Motor neuron (in vitro differentiated cells): Measurements from ENCODE around the gene SAMD14. TPM values are rescaled to one million over a fixed set of nuclear protein-coding genes. Genes with fewer than 3 reads are reported as not detected.

ENCODE experiments used
- ATAC-seq, 8 experiments: fragments of 200-7000 bp; cut with Tn5 transposase; replicated peaks in 6 of 8; 2 replicates each; pipeline ENCODE4 v1.8.0; 2021; ENCODE audit warnings: mild to moderate bottlenecking in 8 of 8, moderate library complexity in 8 of 8
- H3K27ac ChIP-seq, 2 donors: fragments of 250-450 bp; sonication (Bioruptor Pico); 2 replicates each; pipeline ENCODE4 v1.9.0; 2021; ENCODE audit warnings: antibody characterized with exemption in 2 of 2, mild to moderate bottlenecking in 2 of 2, moderate library complexity in 1 of 2
- H3K4me1 ChIP-seq, 2 donors: fragments of 250-450 bp; sonication (Bioruptor Pico); replicated peaks in 1 of 2; 2 replicates each; pipeline ENCODE4 v1.6.1; 2021; ENCODE audit warnings: antibody characterized with exemption in 2 of 2, mild to moderate bottlenecking in 2 of 2, moderate library complexity in 1 of 2
- H3K4me3 ChIP-seq, 5 donors: fragments of 250-450 bp; sonication (Bioruptor Pico); 2 replicates each; pipeline ENCODE4 v1.9.0; 2021; ENCODE audit warnings: antibody characterized with exemption in 5 of 5, mild to moderate bottlenecking in 5 of 5, moderate library complexity in 4 of 5
- WGBS, 10 experiments: fragments of 450-650 bp; shearing (Covaris generic); methylation state at CpG; one replicate each; pipeline ENCODE4 v1.0.0; 2022; 5-methylcytosine and 5-hydroxymethylcytosine counted together
- in situ Hi-C, 9 experiments: fragments of 400-800 bp; cut with MboI; loops; one replicate each; pipeline ENCODE4 v1.15.0; 2021; ENCODE audit warnings: low sequenced_read_pairs in 9 of 9, low pct_unique_long_range_greater_than_20kb in 2 of 9; ENCODE audit not compliant: unreplicated experiment in 9 of 9
- total RNA-seq, 8 experiments: library from RNA; unstranded; fragments of 300-600 nt; gene quantifications; 2 replicates each; pipeline versions ENCODE4 v1.2.3 to v1.2.4, GENCODE V29; 2022

SAMD14 gene
- total RNA-seq, 8 experiments from 2014 or later = 2.1 to 19.4 (median 10.8) TPM

DNA sequence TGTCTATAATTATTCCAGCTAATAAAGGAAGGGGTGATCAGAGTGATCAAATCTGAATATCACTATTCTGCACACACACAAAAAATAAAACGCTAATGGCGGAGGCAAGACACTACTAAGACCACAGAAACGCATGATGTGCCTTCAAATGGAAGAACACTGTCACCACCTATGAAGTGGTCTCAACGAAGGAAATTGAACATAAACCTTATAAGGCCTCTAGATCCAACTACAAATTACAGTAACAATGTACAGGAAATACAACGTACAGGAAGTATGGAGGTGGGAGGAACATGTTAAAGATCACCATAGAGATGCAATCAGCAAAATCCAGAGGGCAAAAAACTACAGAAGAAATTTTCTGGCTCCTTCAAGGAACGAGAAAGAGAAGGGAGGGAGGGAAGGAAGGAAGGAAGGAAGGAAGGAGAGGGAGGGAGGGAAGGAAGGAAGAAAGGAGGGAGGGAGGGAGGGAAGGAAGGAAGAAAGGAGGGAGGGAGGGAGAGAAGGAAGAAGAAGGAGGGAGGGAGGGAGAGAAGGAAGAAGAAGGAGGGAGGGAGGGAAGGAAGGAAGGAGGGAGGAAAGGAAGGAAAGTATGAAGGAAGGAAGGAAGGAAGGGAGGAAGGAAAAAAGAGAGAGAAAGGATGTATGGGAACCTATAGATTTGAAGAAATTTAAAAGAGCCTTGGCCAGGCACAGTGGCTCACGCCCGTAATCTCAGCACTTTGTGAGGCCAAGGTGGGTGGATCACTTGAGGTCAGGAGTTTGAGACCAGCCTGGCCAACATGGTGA lies 32.7 kb upstream of the SAMD14 start:
- in situ Hi-C loops = no loop called here
- peaks cover 5 to 18% of the 10 kb centered on the region in 2 donors for H3K4me1 ChIP-seq
- H3K4me3 ChIP-seq = no peak overlapping the region
- no peak for ATAC-seq
- 70 to 100% (median 87%) methylated on average over 1 to 5 of the region's 8 CpGs; no CpG with 5 or more reads in 3 of the 10 experiments for WGBS, 10 experiments
- H3K27ac ChIP-seq = no peak overlapping the region

DNA sequence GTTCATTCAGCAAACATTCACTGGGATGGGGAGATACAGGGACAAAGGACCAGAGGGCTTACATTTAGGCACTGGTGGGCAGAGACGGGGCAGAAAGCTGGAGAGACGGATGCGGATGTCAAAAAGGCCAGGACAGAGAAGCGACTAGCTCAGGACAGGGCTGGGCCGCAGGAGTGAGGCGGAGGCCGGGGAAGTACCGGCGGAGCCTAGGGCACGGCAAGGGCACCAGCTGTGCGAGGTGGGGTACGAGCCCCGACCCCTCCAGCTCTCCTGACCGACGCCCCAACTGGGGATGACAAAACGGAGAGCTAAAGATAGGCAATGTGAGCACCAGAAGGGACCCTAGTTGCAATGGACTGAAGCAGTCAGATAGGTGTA lies 31.9 kb upstream of the SAMD14 start:
- in situ Hi-C loops = no loop called here
- Histone ChIP-seq H3K4me3 (peak overlapping the region in 2 of 5 donors; percentile 35 to 40), H3K27ac (peak overlapping the region; percentile 54 to 87), H3K4me1 (peaks cover 5 to 18% of the 10 kb centered on the region in 2 donors)
- 0 to 90% (median 66%) methylated on average over 2 to 8 of the region's 16 CpGs; no CpG with 5 or more reads in 4 of the 10 experiments for WGBS, 10 experiments
- ATAC-seq = peak in 1 of 8 experiments; percentile 1

DNA sequence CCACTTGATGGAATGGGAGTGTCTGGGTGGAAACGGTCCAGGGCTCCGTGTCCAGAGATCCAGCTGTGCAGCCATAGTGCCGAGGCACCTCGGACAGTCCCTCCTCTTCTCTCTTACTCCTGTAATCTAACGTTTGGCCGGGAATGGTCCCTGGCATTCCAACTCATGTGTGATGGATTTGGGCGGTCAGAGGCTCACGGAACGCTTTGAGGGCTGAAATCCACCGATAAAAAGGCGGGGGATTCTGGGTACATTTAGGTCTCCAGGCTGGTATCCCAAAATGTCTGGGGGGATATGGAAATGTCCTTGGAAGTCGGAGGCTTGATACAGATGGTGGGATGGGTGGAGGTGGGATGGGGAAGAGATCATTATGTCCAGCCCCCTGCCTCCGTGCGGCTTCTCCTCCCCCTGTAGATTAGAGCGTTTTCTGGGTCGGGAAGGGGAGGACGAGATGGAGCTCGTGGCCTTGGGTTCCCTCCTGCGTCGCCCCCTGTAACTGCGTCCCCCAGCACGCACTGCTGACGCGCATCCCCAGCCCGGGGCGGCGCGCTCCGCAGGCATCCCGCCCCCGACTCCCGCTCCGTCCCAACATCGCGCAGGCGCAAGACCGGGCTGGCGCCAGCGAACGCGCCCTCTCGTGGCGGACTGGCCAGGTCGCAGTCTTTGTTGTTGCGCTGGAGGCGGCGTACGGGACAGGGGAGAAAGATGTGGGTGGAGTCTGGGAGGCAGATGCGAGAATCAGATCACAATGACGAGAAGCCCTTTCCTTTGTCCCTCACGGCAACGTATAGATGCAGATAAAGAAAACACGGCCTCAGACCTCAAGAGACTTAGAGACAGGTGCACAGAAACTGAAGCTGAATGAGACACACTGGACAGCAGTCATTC lies 31.3 kb upstream of the SAMD14 start:
- Histone ChIP-seq H3K4me1 (peaks cover 5 to 18% of the 10 kb centered on the region in 2 donors), H3K4me3 (peak overlapping the region; percentile 30 to 40 (median 35)), H3K27ac (peak overlapping the region; percentile 76 to 87)
- ATAC-seq = peak; percentile 88 to 97 (median 96)
- in situ Hi-C loops = no loop called here
- 0 to 9% (median 0%) methylated on average over 1 to 12 of the region's 53 CpGs; no CpG with 5 or more reads in 1 of the 10 experiments for WGBS, 10 experiments

DNA sequence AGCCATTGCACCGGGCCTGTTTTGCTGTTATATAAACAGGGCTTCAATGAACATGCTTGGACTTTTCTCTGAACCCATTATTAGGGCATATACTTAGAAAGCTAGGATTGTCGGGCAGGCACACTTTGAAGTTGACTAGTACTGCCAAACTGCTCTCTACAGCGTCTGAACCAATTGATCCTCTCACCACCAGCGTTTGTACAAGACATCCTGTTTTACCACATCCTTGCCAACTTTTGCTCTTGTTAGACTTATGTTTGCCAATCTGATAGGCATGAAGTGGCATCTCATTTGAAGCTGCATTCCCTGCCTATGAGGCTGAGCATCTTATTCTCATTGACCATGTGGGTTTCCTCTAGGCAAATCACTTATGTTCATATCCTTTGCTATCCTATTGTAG lies 27.9 kb upstream of the SAMD14 start:
- in situ Hi-C loops = no loop called here
- Histone ChIP-seq H3K27ac (no peak overlapping the region), H3K4me1 (peaks cover 7 to 18% of the 10 kb centered on the region in 2 donors), H3K4me3 (no peak overlapping the region)
- 48 to 100% (median 80%) methylated on average over 1 to 4 of the region's 4 CpGs; no CpG with 5 or more reads in 1 of the 10 experiments for WGBS, 10 experiments
- no peak for ATAC-seq

DNA sequence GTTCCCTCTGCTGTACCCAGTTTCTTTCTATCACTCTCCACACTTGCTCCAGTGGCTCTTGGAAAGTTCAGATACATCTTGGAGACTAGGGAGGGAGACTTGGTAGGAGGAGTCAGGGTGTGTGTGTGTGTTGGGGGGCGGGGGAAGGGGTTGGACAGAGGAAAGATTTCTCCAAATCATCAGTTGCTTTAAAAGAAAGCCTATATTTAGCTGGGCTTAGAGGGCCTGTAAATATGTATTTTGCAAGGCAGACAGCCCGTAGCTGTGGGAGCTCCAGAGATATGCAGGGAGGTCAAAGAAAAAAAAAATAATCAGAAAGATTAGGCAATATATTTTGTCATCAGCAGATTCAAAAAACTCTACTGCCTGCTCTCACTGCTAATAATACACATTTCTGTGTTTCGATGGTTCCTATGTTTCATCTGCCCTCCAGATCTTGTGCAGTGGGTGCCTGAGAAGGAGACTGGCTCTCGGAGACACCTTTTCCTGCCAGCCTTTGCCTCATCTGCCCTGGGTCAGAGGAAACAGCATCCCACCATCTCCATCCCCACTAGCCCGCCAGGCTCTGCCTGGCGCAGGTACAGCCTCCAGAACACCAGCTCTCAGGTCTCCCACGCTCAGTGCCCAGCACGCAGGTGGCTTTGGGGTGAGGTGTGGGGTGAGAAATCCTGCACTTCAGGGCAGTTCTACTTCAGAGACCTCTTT lies 25.3 kb upstream of the SAMD14 start:
- ATAC-seq = peak in 3 of 8 experiments; percentile 4 to 17 (median 10)
- H3K27ac ChIP-seq = no peak overlapping the region
- WGBS, 10 experiments = 38 to 86% (median 66%) methylated on average over 1 to 3 of the region's 8 CpGs; no CpG with 5 or more reads in 6 of the 10 experiments

DNA sequence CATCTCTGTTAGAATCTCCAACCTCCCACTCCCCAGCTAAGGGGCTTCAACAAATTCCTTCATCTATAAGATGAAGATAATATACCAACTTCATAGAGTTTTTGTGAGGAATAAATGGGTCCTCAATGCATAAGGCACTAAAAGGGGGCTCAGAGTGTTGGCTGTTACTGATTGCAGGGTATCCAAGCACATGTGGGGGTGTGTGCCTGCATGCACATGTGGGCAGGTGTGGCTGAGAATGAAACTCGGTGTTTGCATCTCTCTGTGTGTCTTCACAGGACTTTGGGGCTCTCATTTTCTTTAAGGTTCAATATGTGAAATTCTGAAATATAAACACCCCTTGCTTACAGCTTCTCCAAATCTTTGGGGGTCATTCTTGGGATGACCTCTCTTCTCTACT lies 24.6 kb upstream of the SAMD14 start:
- Histone ChIP-seq H3K27ac (no peak overlapping the region), H3K4me3 (no peak overlapping the region), H3K4me1 (peaks cover 7 to 11% of the 10 kb centered on the region in 2 donors)
- ATAC-seq = no peak
- in situ Hi-C loops = no loop called here
- 0 to 100% (median 31%) methylated on average over 1 of the region's 1 CpG; no CpG with 5 or more reads in 6 of the 10 experiments for WGBS, 10 experiments

More for the DNA sequence above, 25.3 kb upstream of the SAMD14 start:
- in situ Hi-C loops = no loop called here
- no peak overlapping the region for H3K4me3 ChIP-seq
- peaks cover 11 to 13% of the 10 kb centered on the region in 2 donors for H3K4me1 ChIP-seq

DNA sequence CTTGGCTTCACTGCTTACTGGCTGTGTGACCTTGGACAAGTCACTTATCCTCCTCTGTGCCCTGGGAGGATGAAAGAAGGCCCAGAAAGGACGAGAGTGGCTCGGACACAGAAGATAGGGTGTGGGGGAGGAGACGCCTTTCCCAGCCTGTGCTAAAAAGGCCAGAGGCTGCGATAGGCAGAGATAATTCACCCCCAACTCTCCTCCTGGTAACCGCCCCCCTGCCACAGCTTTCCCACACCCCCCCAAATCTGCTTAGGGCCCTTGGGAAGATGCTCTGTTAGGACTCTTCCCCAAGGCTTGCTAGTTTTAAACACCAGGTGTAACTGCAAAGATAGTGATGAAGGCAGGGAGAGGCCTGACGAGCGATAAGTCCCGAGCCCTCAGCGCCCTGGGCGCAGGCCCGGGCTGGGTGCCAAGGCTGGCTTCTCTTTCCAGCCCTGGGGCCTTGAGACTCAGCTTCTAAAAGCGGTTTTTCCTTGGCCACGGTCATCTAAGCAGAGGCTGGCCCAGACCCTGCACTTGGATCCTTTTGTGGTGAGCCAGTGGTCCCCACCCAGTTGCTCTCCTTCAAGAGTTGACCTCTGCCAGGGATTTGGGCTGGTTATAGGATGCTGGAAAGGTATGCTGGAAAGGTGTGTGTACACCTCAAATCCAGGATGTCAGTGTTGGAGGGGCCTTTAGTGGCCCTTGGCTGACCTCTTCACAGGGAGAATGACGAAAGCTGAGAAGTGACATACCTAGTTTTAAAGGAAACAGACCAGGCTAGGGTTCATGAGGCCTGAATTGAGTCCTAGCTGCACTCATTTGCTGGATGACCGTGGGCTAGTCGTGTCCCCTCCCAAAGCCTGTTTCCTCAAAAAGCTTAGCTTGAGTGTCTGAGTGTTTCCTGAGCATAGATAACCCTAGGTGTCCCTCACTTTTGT lies 24.0 kb upstream of the SAMD14 start:
- in situ Hi-C loops = no loop called here
- Histone ChIP-seq H3K27ac (no peak overlapping the region), H3K4me1 (peaks cover 7 to 11% of the 10 kb centered on the region in 2 donors), H3K4me3 (no peak overlapping the region)
- ATAC-seq = peak in 1 of 8 experiments; percentile 2
- WGBS, 10 experiments = 10 to 100% (median 82%) methylated on average over 1 to 5 of the region's 16 CpGs; no CpG with 5 or more reads in 3 of the 10 experiments

DNA sequence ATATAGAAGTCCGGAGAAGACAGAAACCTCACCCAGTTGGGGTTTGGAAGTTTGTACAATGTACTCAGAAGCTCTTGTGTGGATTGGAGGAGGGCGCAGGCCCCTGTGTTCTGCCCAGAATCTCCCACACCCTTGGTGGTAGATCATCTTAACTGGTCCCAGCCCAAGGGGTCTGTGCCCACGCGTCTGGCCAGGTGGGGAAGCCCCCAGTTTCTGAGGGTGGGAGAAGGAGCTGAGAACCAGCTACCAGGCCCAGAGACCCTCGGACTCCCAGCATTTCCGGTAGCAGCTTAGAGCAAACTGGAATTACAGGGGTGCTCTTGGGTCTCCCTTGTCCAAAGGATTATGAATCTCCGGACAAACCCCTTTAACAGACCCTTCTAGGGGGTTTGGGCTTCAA lies 22.8 kb upstream of the SAMD14 start:
- peaks cover 12 to 15% of the 10 kb centered on the region in 2 donors for H3K4me1 ChIP-seq
- ATAC-seq = no peak
- in situ Hi-C loops = no loop called here
- peak overlapping the region in 2 of 5 donors; percentile 97 to 99 for H3K4me3 ChIP-seq
- 0 to 100% methylated on average over 1 to 2 of the region's 7 CpGs; no CpG with 5 or more reads in 8 of the 10 experiments for WGBS, 10 experiments
- H3K27ac ChIP-seq = no peak overlapping the region

DNA sequence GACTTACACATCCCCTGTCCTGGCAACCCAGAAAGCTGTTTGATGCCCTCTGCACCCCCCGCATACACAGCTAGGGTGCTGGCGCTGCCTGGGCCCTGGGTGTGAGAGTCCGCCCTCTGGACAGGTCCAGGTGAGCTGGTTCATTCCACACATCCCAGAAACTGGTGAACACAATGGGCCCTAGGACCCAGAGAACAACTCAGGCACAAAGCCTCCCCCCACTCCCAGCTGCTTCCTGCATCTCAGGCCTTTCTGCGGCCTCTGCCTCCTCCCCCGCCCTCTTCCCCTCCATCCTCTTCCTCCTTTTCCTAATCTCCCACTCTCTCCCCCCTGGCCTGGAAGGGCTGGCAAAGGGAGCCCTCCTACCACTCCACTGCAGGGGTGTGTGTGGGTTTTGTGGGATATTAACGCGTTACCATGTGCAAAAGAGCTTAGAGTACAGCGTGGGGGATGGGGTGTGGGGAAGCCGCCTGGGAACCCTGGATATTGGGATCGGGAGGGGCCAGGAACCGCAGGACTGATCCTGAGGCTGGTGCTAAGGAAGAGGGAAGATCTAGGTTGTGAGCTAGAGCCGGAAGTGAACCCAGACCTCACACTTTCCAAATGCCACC lies 22.1 kb upstream of the SAMD14 start:
- peak overlapping the region; percentile 78 to 81 for H3K27ac ChIP-seq
- ATAC-seq = peak; percentile 25 to 76 (median 71)
- in situ Hi-C loops = no loop called here
- peak overlapping the region; percentile 93 to 100 (median 99) for H3K4me3 ChIP-seq
- WGBS, 10 experiments = 0% methylated on average over 1 of the region's 12 CpGs; no CpG with 5 or more reads in 8 of the 10 experiments
- H3K4me1 ChIP-seq = peaks cover 19 to 22% of the 10 kb centered on the region in 2 donors

DNA sequence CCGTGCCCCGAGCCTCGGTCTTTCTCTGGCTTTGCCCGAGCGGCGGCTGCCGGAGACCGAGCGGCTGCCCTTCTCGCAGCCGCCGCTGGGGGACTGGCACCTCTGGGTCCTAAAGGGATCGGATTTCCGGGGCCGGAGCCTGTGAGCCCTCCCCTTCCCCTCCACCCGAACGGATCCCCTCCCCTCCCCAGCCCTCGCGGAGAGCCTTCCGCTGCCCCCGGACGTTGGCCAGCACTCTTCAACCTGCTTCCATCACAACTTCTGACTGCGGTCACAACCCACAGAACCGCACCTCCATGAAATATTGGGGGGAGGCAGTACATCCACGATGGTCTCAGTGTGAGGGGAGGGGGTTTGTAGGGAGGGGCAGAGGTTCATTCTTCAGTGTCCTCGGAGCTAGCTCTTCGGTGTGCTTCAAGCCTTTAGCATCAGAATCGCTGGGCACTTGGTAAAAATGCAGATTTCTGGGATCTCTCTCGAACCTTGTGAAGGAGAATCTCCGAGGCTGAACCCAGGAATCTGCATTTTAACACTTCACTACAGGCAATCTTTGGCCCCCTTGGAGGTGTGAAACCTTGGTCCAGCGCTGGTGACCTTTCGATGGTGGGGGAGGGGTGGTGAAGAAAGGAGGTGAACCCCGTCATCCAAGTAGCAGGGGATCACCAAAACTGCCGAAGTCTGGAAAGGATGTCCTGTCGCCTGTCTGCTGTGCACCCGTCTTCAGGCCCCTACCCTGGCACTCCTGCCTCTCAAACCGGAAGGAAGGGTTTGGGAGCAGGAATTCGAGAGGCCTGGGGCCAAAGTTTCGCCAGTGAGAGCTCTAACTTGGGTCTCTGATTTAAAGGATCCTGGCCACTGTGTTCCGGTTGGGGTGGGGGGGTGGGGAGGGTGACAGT lies 21.3 kb upstream of the SAMD14 start:
- in situ Hi-C loops = no loop called here
- 0 to 9% (median 3%) methylated on average over 1 to 6 of the region's 40 CpGs; no CpG with 5 or more reads in 6 of the 10 experiments for WGBS, 10 experiments
- H3K4me1 ChIP-seq = peaks cover 27 to 29% of the 10 kb centered on the region in 2 donors
- peak overlapping the region; percentile 84 to 86 for H3K27ac ChIP-seq
- ATAC-seq = peak; percentile 11 to 76 (median 70)
- H3K4me3 ChIP-seq = peak overlapping the region; percentile 93 to 100 (median 99)
